Occipital lobe (tissue), 2 donors: Measurements from ENCODE around the gene ALOX5. TPM values are rescaled to one million over a fixed set of nuclear protein-coding genes. Genes with fewer than 3 reads are reported as not detected.

Experiments used
- DNase-seq: peaks from one replicate; lab custom pipeline; 2025; lab: John Stamatoyannopoulos, UW
- total RNA-seq: library from RNA; depleted of rRNA; stranded (reverse); fragments of >200 nt; gene quantifications from one replicate; pipeline ENCODE4 v1.2.3, GENCODE V29; 2014

Gene ALOX5
- total RNA-seq, 1 donor from 2014 or later = 0.62 TPM

- no peak for DNase-seq
Observed at GRCh38 chr10:45442662-45443061, 68.6 kb downstream of the ALOX5 start.

GRCh38 chr10:45443101-45444009 is 69.3 kb downstream of the ALOX5 start:
- no peak for DNase-seq

GRCh38 chr10:45444022-45444421 is 70.0 kb downstream of the ALOX5 start:
- DNase-seq = no peak

- DNase-seq = peak; percentile 32
Observed at GRCh38 chr10:45444976-45445898, 71.2 kb downstream of the ALOX5 start.

DNA sequence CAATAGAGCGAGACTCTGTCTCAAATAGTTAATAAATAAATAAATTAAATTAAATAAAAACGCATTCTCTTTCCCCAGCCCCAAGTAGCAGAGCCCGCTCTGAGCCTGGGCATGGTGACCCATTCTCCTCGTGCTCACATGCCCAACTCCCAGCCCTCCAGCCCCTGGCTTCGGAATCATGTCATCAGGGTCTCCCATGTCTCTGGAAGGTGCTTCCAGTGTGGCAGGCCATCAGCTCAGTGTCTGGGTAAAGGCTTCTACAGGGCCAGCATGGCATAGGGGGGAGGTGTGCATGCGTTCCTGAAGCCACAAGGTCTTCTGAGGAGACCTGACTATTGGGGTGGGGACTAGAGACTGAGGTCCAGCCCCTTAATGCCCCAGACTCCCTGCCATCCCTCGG is 72.8 kb downstream of the ALOX5 start:
- no peak for DNase-seq

DNA sequence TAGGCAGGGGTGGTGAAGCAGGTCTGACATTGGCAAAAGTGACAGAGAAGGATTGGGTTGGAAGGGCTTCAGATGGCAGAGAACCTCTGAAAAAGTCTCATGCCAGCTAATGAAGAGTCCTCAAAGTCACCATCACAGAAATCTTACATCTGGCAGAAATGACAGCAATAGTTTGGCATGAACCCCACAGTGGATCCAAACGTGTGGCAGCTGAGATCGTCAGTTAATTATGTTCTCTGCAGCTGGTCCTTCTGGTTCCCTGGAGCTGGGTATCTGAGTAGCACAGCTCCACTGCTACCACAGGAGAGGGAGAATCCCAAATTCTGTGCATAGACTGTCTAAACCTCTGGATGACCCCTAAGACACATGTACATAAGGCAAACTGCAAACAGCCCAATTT is 73.4 kb downstream of the ALOX5 start:
- no peak for DNase-seq

GRCh38 chr10:45450866-45451265 is 76.8 kb downstream of the ALOX5 start:
- no peak for DNase-seq

- DNase-seq = no peak
Observed at GRCh38 chr10:45451407-45451806, 77.4 kb downstream of the ALOX5 start.

DNA sequence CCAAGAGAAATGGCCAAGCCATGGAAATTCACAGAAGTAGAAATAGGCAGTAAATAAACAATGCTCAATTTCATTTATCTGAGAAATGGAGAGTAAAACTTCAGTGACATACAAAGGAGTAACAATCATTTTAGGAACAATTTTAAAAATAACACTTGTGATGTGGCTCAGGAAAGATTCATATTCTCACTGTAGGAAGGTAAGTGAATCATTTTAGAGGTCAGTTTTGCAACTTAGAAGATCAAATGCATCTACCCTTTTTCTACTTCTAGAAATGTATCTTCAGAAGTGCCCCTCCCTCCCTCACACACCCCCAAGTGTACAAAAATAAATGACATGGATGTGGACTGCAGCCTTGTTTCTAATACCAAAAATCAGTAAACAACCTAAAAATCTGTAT is 78.3 kb downstream of the ALOX5 start:
- no peak for DNase-seq

GRCh38 chr10:45452743-45453452 is 78.9 kb downstream of the ALOX5 start:
- DNase-seq = no peak

DNA sequence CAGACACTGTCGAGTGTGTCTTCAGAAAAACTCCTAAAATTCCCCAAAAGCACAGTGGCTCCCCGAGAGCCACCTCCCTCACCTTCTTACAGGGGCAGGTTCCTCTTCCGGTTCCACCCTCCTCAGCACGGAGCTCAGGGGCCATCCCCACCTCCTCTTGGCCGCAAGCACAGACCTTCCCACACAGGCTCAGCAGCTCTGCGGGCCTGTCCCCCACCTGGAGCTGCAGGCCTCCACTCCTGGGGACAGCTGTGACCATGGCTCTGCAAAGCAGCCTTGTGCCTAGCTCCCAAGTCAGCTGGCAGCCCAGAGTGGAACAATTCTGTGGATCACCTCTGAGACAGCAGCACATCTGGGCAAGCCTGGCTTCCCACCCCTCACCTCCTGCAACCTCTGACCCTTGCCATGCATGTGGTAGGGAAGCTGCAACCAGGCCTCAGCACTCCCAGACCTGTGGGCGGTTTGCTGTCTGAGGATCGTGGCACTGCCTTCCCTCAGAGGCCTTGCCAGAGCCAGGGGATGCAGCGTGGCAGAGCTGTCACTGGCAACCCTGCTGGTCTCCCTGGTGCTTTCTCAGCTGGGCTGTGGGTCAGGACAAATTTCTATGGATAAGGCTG is 79.7 kb downstream of the ALOX5 start:
- no peak for DNase-seq

- DNase-seq = no peak
Observed at GRCh38 chr10:45454262-45454661, 80.2 kb downstream of the ALOX5 start.

DNA sequence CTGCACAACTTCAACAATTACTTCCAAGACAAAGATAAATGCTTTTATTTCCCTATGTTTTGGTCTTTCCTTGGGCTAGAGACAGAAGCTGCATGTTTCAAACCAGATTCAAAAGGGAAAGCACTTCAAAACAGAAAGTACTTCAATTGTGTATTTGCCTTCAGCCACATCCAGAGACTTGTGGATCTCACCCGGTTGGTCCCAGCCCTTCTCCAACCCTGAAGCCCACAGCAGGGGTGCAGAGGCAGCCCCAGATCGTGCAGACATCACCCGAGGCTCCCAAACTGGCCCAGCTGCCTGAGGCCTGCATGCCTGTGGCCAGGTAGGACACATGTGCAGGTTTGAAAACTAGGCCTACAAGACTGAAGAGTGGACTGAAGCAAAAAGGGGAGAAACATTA is 80.8 kb downstream of the ALOX5 start:
- no peak for DNase-seq

- no peak for DNase-seq
Observed at GRCh38 chr10:45456233-45456632, 82.2 kb downstream of the ALOX5 start.

- DNase-seq = no peak
Observed at GRCh38 chr10:45456822-45457221, 82.8 kb downstream of the ALOX5 start.

- no peak for DNase-seq
Observed at GRCh38 chr10:45457487-45457886, 83.5 kb downstream of the ALOX5 start.

DNA sequence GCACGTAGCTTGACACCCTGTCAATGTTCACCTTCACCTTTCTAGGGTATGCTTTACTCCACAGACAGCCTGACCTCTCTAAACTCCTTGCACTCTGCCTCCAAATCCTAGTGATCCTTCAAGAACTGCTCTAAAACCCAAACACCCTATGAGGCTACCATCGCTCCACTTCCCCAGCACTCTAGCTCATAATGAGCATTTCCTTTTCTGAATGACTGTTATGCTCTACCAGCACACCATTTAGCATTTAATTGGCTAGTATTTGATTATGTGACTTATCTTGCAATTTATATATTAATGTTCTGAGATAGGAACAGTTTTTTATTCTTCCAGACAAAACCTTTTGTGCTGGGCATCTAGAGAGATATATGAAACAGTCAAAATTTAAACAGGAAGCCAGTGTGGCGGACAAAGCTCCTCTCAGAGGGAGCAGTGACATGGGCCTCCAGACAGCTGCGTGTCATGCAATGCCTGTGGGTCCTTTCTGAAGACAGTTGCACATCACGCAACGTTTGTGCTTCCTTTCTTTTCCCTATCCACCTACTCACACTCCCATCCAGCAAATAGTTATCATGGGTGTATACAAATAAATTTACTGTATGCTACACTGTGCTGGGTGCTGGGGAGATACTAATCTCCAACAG is 86.3 kb downstream of the ALOX5 start:
- no peak for DNase-seq

DNA sequence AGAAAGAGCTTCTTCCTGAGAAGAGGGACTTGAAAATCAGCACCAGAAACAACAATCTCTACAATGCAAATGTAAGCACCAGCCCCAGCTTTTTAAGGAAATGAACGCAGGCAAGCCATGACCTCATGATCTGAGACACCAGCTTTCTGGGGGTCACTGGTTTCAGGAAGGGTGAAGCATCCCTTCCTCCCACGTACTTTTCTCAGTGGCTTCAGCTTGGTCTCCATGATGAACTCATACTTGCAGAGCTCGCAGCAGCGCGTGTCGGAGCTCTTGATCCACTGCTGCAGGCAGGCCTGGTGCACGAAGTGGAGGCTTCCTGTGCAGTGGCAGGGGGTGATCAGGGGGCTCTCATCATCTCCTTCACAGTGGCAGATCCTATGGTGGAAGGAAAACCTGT is 87.0 kb downstream of the ALOX5 start:
- DNase-seq = no peak

GRCh38 chr10:45463244-45464116 is 89.5 kb downstream of the ALOX5 start:
- no peak for DNase-seq
